HG03469 (cell line): ENCODE measurements around the gene OSBP2.

Experiments used
- ATAC-seq: cut with Tn5 transposase; IDR thresholded peaks from one replicate; pipeline ENCODE4 v1.9.1; 2021; ENCODE audit warnings: mild to moderate bottlenecking, moderate library complexity, moderate number of reproducible peaks; ENCODE audit not compliant: unreplicated experiment

Gene OSBP2

DNA sequence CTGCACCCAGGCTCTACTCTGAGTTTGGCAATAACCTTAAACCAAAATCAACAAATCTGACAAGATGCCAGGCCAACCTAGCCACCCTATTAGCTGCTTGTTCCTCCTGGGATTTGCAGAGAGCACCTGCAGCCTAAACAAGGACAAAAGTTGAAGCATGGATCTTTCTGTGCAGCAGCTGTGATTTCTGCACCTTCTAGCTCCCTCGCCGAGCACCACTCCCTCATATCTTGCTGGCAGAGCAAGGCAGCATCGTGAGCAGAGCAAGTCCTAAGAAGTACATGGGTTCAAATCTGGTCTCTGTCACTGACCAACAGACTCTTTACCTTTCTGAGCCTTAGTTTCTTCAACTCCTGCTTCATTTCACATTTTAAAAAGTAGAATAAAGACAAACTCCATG, 235.6 kb downstream of the OSBP2 start:
- no peak for ATAC-seq

DNA sequence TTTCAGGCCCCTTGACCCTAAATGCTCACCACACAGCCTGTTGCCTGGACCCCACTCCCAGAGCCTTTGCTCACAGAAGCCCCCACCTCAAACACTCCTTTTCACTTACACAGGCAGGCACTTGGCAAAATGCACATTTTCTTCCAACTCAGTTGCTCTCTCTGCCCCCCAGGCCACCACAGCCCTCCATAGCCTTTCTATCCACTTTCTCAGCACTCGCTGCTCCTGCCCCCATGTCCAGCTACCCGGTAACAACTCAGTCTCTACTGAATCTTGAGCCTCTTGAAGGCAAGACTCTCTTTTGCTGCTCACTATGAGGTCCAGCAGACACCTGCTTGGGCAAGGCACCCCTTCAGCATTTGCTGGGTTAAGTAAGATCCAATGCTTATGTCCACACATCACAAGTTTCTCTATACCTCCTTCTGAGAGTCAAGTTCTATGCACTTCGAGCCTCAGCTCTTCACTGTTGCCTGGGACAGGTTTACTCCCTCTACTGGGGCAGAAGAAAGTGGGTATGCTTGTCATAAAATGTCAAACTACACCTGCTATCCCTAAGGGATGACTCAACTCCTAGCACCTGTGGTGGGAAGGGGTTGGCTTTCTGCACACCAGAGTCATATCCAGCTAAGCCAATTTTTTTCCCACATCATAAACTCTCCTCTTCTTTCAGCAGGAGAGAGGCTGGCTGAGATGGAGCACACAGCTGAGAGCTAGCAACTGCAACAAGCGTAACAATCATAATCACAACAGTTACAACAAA, 237.0 kb downstream of the OSBP2 start:
- no peak for ATAC-seq

GRCh38 chr22:30932661-30933060, 238.0 kb downstream of the OSBP2 start:
- ATAC-seq = no peak

DNA sequence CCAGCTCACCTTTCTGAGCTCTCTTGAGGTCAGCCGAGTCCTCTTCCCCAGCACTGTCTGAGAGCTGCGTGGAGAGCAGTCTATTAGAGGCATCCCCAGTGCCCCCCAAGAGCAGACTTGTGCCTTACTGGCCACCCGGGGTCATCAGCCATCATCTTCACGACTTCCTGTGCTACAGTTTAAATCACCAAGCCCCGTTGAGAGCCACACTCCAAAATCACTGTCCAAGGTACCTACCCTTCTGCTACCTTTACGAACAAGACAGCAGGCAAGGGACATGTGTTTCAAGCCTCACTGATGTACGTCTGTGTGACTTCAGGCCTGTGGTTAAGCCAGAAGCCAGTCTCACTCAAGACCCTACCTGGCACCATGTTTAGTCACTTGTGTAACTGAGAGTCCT, 238.8 kb downstream of the OSBP2 start:
- ATAC-seq = no peak

DNA sequence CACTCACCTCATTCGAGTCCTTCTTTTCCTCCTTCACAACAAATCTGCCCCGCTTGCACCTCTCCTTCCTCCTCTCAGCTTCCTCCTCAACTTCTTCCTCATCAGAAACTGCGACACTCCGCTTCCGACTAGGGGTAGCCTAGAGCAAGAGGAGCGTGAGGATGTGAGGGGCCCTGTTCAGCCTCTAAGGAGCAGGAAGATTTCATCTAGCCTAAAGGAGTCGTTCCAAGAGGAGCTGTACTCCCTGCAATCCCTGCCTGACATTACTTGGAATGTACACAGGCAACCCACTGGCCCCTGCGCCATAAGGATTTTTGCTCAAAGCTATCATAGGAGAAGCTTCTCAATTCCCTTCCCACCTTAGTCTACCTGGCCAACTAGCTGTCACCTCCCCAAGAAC, 239.4 kb downstream of the OSBP2 start:
- ATAC-seq = no peak

GRCh38 chr22:30940685-30941362, 246.2 kb downstream of the OSBP2 start:
- no peak for ATAC-seq

DNA sequence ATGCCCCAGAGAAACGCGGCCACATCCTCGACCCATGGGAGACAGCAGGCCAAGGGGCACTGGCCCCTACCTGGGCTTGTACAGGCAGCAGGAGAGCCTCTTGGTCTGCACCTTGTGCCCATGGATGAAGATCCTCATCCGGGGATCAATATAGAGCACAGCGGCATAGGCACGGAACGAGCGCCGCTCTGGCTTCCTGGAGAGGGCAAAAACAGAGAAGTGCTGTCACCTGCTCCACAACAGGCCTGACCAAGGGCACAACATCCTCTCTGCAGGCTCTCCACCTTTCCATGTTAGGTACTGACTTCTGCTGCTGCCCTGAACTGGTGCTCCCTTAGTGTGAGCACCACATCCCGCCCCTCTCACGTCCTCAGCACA, 246.7 kb downstream of the OSBP2 start:
- no peak for ATAC-seq

GRCh38 chr22:30943368-30943767, 248.7 kb downstream of the OSBP2 start:
- no peak for ATAC-seq

- ATAC-seq = no peak
These were observed 250.3 kb downstream of the OSBP2 start for GRCh38 chr22:30944986-30945385.

GRCh38 chr22:30945653-30946052, 251.0 kb downstream of the OSBP2 start:
- ATAC-seq = no peak

- ATAC-seq = no peak
These were observed 251.7 kb downstream of the OSBP2 start for GRCh38 chr22:30946354-30946753.

- no peak for ATAC-seq
These were observed 252.6 kb downstream of the OSBP2 start for GRCh38 chr22:30947173-30947815.

GRCh38 chr22:30947816-30948454, 253.3 kb downstream of the OSBP2 start:
- ATAC-seq = no peak

GRCh38 chr22:30948930-30949342, 254.3 kb downstream of the OSBP2 start:
- no peak for ATAC-seq

- no peak for ATAC-seq
These were observed 255.4 kb downstream of the OSBP2 start for GRCh38 chr22:30949934-30950660.

- ATAC-seq = no peak
These were observed 258.5 kb downstream of the OSBP2 start for GRCh38 chr22:30953206-30953605.

DNA sequence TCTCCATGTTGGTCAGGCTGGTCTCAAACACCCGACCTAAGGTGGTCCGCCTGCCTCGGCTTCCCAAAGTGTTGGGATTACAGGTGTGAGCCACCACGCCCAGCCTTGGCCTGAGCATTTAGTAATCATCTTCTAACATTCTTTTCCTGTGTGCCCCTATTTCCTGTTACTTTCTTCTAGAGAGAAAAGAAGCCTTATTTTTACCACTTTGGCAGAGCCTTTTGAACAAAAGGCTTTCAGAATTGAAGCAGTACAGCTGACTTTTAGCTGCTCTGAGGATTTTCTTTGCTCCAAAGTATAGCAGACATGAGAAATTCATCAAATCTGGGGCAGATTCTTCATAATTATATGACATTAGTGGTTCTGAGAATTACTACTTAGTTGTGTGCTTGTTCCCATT, 260.5 kb downstream of the OSBP2 start:
- ATAC-seq = no peak
